ENCODE data around the gene TMEM121. TPM values are rescaled to one million over a fixed set of nuclear protein-coding genes. Genes with fewer than 3 reads are reported as not detected.
"Not testable (repeated sequence)": the region's sequence is repeated elsewhere in the genome, so short reads cannot be mapped to it uniquely, and the experiment has no call there.

Gene TMEM121
- total and polyA plus RNA-seq, 2 of the 4 experiments (the other 2 are of a cell fraction), result 2.7 to 6.3 TPM

DNA sequence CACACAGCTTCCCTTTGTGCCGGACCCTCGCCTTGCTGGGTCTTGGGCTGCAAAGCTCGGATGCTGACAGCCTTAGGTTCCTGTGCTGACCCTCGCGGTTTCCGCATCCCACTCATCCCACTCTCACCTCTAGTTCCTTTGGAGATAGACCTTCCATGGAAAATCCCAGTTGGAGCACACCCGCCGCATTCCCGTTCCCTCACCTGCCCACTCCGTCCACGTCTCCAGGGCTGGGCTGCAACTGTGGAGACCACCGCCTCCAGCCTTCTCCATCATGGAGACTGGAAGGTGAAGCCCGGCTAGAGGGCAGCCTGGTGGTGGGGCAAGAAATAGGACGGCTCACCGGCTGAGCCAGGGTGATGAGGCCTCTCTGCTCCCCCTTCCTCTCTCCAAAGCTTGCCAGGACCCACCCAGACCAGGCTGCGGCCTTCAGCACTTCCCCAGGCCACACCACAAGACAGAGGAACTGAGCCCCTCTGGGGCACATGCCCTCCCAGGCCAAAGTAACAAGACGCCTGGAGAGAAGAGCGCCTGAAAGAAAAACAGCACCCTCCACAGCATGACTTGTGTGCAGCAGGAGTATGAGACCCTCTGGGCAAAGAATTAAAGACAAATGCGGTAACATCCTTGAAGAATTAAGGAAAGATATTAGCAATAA lies 15.0 kb downstream of the TMEM121 start:
- H3K56ac ChIP-seq (ENCODE audit: extremely low read depth, insufficient read depth, low read length), result no peak overlapping the region
- H3K4me1 ChIP-seq (ENCODE audit: control insufficient read depth, insufficient read depth, low read length), result no peaks in the 10 kb centered on the region
- no peaks in the 10 kb centered on the region for H3K9me1 ChIP-seq (ENCODE audit: insufficient read depth, low read length)
- BruUV-seq (replicated peaks), result no TSS peak
- no peaks in the 10 kb centered on the region for H4K20me1 ChIP-seq (ENCODE audit: insufficient read depth, low read length)
- no peak overlapping the region for H3K4ac ChIP-seq (ENCODE audit: low read depth, low read length)
- no peak overlapping the region for H3K23ac ChIP-seq (ENCODE audit: low read depth, low read length)
- no peak overlapping the region for H4K5ac ChIP-seq (ENCODE audit: low read depth, low read length)
- H3K4me2 ChIP-seq (ENCODE audit: low read depth, low read length), result no peak overlapping the region
- peaks cover 1% of the 10 kb centered on the region; the same call in 1 of the 2 replicates for H3K9me3 ChIP-seq (ENCODE audit: control insufficient read depth, insufficient read depth, low read length)
- H2AFZ ChIP-seq (replicated peaks; ENCODE audit: low read length, poor library complexity), result no peak overlapping the region
- H3K27me3 ChIP-seq (ENCODE audit: control insufficient read depth, insufficient read depth, low read length), result peaks cover 6% of the 10 kb centered on the region; the same call in 1 of the 2 replicates
- CTCF ChIA-PET, result no interaction called here
- DNase-seq (no peak), ATAC-seq (ENCODE audit: low read depth) (no peak)
- H3K27ac ChIP-seq (ENCODE audit: insufficient read depth, low read length), result no peak overlapping the region
- no peak overlapping the region for H3K18ac ChIP-seq (ENCODE audit: low read depth, low read length)
- no peak overlapping the region for H4K91ac ChIP-seq (ENCODE audit: insufficient read depth, low read depth, low read length)
- no peak overlapping the region for H3K14ac ChIP-seq (replicated peaks; ENCODE audit: low read depth, low read length)
- no peak overlapping the region for H4K8ac ChIP-seq (ENCODE audit: low read depth in 2 of 2, low read length in 2 of 2)
- no peak overlapping the region for H2AK9ac ChIP-seq (replicated peaks; ENCODE audit: low read depth, low read length, poor library complexity)
- no peaks in the 10 kb centered on the region for H3K36me3 ChIP-seq (ENCODE audit: control insufficient read depth, insufficient read depth, low read length)
- H2AK5ac ChIP-seq (ENCODE audit: low read depth, low read length), result no peak overlapping the region
- dilution Hi-C loops (cut with HindIII; ENCODE audit: low sequenced_read_pairs, unreplicated experiment) (no loop called here), in situ Hi-C loops (cut with MboI; ENCODE audit: low sequenced_read_pairs) (no loop called here), intact Hi-C loops (cut with micrococcal nuclease) (no loop called here)
- no peaks in the 10 kb centered on the region for H3K79me1 ChIP-seq (ENCODE audit: low read depth in 1 of 2, low read length in 2 of 2)
- H2BK20ac ChIP-seq (ENCODE audit: low read depth, low read length), result no peak overlapping the region
- H3K9ac ChIP-seq (ENCODE audit: low read depth, low read length), result no peak overlapping the region
- POLR2A ChIA-PET (ENCODE audit: unreplicated experiment), result no interaction called here
- H2BK5ac ChIP-seq (ENCODE audit: low read depth, low read length, poor library complexity, severe bottlenecking), result no peak overlapping the region
- H2BK120ac ChIP-seq (ENCODE audit: low read depth, low read length), result no peak overlapping the region
- no peak overlapping the region for H3K4me3 ChIP-seq (ENCODE audit: insufficient read depth, low read depth, low read length)
- TF ChIP-seq CEBPB (IDR thresholded peaks at IDR 0.05; ENCODE audit: low read depth, low read length), result no peak
- WGBS, 2 experiments (ENCODE audit: extremely low coverage in 2 of 2, insufficient read length in 1 of 2), result 86% methylated on average over 12 of the region's 19 CpGs; no CpG with 5 or more reads in 1 of the 2 experiments
- no peak overlapping the region for H2BK15ac ChIP-seq (ENCODE audit: low read depth, low read length)

DNA sequence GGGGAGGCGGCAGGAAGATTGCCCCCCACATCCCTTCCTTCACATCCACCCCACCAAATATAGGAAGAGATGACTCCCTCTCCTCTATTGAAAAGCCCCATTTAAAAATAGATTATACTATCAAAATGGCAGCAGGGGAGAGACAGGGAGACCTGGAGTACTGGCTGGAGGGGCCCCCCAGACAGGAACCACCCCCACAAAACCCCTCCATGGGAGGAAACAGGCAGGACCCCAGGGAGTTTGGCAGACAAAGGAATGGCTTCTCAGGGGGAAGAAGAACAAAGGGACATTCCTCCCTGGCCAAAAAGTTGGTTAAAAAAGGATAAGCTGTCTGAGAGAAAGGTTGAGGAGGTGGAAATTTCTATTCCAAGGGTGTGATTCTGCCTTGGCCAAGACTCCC lies 19.3 kb downstream of the TMEM121 start:
- H3K79me1 ChIP-seq (ENCODE audit: low read depth in 1 of 2, low read length in 2 of 2); in situ Hi-C loops (cut with MboI; ENCODE audit: low sequenced_read_pairs); H3K27me3 ChIP-seq (ENCODE audit: control insufficient read depth, insufficient read depth, low read length); DNase-seq; dilution Hi-C loops (cut with HindIII; ENCODE audit: low sequenced_read_pairs, unreplicated experiment); H3K23ac ChIP-seq (ENCODE audit: low read depth, low read length); H4K20me1 ChIP-seq (ENCODE audit: insufficient read depth, low read length); H2BK20ac ChIP-seq (ENCODE audit: low read depth, low read length); H4K5ac ChIP-seq (ENCODE audit: low read depth, low read length); H2AFZ ChIP-seq (replicated peaks; ENCODE audit: low read length, poor library complexity); H3K4me1 ChIP-seq (ENCODE audit: control insufficient read depth, insufficient read depth, low read length); ATAC-seq (ENCODE audit: low read depth); H3K4me3 ChIP-seq (ENCODE audit: insufficient read depth, low read depth, low read length); H3K36me3 ChIP-seq (ENCODE audit: control insufficient read depth, insufficient read depth, low read length); H2BK15ac ChIP-seq (ENCODE audit: low read depth, low read length); H3K27ac ChIP-seq (ENCODE audit: insufficient read depth, low read length); POLR2A ChIA-PET (ENCODE audit: unreplicated experiment); H3K4ac ChIP-seq (ENCODE audit: low read depth, low read length); H2AK9ac ChIP-seq (replicated peaks; ENCODE audit: low read depth, low read length, poor library complexity); H2AK5ac ChIP-seq (ENCODE audit: low read depth, low read length); H4K91ac ChIP-seq (ENCODE audit: insufficient read depth, low read depth, low read length); H3K18ac ChIP-seq (ENCODE audit: low read depth, low read length); H2BK120ac ChIP-seq (ENCODE audit: low read depth, low read length); H4K8ac ChIP-seq (ENCODE audit: low read depth in 2 of 2, low read length in 2 of 2); H3K56ac ChIP-seq (ENCODE audit: extremely low read depth, insufficient read depth, low read length); BruUV-seq (replicated peaks); H3K14ac ChIP-seq (replicated peaks; ENCODE audit: low read depth, low read length); H3K9me1 ChIP-seq (ENCODE audit: insufficient read depth, low read length); intact Hi-C loops (cut with micrococcal nuclease); H2BK5ac ChIP-seq (ENCODE audit: low read depth, low read length, poor library complexity, severe bottlenecking); CTCF ChIA-PET; H3K4me2 ChIP-seq (ENCODE audit: low read depth, low read length); H3K9me3 ChIP-seq (ENCODE audit: control insufficient read depth, insufficient read depth, low read length); H3K9ac ChIP-seq (ENCODE audit: low read depth, low read length): not testable (repeated sequence)
- no CpG with 5 or more reads among the region's 1 CpG for WGBS, 2 experiments (ENCODE audit: extremely low coverage in 2 of 2, insufficient read length in 1 of 2)

Data from IMR-90 (cell line).